T-helper 22 cell (primary cell): ENCODE measurements around the gene KXD1.

ENCODE experiments used
- DNase-seq: peaks from one replicate; pipeline ENCODE4 v3.0.0-alpha.2; 2020; ENCODE audit warnings: low read depth

KXD1 gene

DNA sequence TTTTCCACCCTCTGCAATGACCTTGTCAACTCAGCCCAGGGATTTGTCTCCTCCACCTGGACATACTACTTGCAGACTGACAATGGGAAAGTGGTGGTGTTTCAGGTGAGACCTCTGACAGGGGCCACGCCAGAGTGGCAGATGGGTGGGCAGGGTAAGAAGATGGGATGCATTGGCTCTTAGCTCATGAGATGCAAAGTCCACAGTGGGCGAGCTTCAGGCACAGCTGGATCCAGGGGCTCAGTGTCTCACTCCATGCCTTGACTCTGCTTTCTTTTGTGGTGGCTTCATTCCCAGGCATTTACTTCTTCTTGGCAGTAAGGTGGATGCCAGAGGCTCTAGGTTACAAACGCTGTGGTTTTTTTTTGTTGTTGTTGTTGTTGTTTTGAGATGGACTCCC is 58.4 kb downstream of the KXD1 start:
- DNase-seq = no peak

DNA sequence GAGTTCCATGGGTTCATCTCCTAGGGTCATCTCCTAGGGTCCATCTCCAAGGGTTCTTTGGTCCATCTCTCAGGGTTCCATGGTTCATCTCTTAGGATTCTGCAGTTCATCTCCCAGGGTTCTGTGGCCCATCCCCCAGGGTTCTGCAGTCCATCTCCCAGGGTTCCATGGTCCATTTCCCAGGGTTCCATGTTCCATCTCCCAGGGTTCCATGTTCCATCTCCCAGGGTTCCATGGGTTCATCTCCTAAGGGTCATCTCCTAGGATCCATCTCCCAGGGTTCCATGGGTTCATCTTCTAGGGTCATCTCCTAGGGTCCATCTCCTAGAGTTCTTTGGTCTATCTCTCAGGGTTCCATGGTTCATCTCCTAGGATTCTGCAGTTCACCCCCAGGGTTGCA is 59.9 kb downstream of the KXD1 start:
- DNase-seq = no peak

- no peak for DNase-seq
Observed at GRCh38 chr19:18618236-18618635, 60.6 kb downstream of the KXD1 start.
